Body of pancreas (tissue), 4 donors: ENCODE results near the gene MYLK. TPM values are rescaled to one million over a fixed set of nuclear protein-coding genes. Genes with fewer than 3 reads are reported as not detected.

ENCODE experiments used
- ATAC-seq: fragments of 150-250 bp; one replicate; pipeline ENCODE4 v1.9.1; 2016
- DNase-seq, 4 donors: peaks; one replicate each; pipeline ENCODE4 v3.0.0-alpha.2; 2019
- H3K27ac ChIP-seq, 4 donors: fragments of 200-600 bp; sonication (generic); 1 replicate in 3 of 4; 2 replicates in 1 of 4; pipeline versions ENCODE4 v1.5.1 to v1.6.1; 2016 to 2019; ENCODE audit warnings: mild to moderate bottlenecking in 1 of 4, mixed read lengths in 1 of 4, moderate library complexity in 1 of 4
- H3K27me3 ChIP-seq, 2 donors: fragments of 200-600 bp; sonication (generic); one replicate each; pipeline ENCODE4 v1.6.0; 2016; ENCODE audit warnings: mild to moderate bottlenecking in 1 of 2
- H3K36me3 ChIP-seq, 2 donors: fragments of 200-600 bp; sonication (generic); replicated peaks in 1 of 2; 2 replicates each; pipeline ENCODE4 v1.5.1; 2016; ENCODE audit warnings: low read depth in 2 of 2; ENCODE audit not compliant: insufficient read depth in 1 of 2
- H3K4me1 ChIP-seq: fragments of 200-600 bp; sonication (generic); one replicate; pipeline ENCODE4 v1.6.0; 2016
- H3K4me3 ChIP-seq, 2 donors: fragments of 200-600 bp; sonication (generic); 1 replicate in 1 of 2; 2 replicates in 1 of 2; pipeline ENCODE4 v1.5.1; 2016 to 2019
- H3K9me3 ChIP-seq, 3 donors: fragments of 200-600 bp; sonication (generic); 1 replicate in 2 of 3; 2 replicates in 1 of 3; pipeline ENCODE4 v1.5.1; 2016
- CTCF ChIP-seq, 7 experiments: fragments of 450-650 bp in 4 of 7; fragments of 200-600 bp in 3 of 7; sonication (generic) in 3 of 7; IDR thresholded peaks; one replicate each; pipeline ENCODE4 v1.5.1; 2016 to 2019; ENCODE audit warnings: antibody characterized with exemption in 7 of 7
- POLR2A ChIP-seq, 3 donors: fragments of 450-650 bp; IDR thresholded peaks; one replicate each; pipeline ENCODE4 v1.6.1; 2016; ENCODE audit warnings: antibody characterized with exemption in 3 of 3, mild to moderate bottlenecking in 2 of 3
- WGBS, 2 donors: methylation state at CpG; one replicate each; pipeline ENCODE4 v1.1.5; 2017; 5-methylcytosine and 5-hydroxymethylcytosine counted together
- intact Hi-C: fragments of 100-400 bp; cut with DNase I; formaldehyde crosslinking; loops from one replicate; pipeline ENCODE4 v1.15.1; 2023
- total RNA-seq, 2 donors: library from RNA; depleted of rRNA; stranded (reverse); fragments of >200 nt; gene quantifications; one replicate each; pipeline ENCODE4 v1.1.0, GENCODE V29; 2016

The MYLK gene
- total RNA-seq, 2 donors from 2014 or later, result 7.6 to 36.6 TPM

GRCh38 chr3:123692041-123692440 lies 192.1 kb downstream of the MYLK start:
- no peaks in the 10 kb centered on the region for H3K9me3 ChIP-seq
- DNase-seq, result no peak
- TF ChIP-seq POLR2A (IDR thresholded peaks at IDR 0.05), result no peak
- TF ChIP-seq CTCF (IDR thresholded peaks at IDR 0.05), result no peak
- ATAC-seq, result no peak
- 70 to 81% methylated on average over 9 of the region's 9 CpGs for WGBS, 2 donors
- H3K27me3 ChIP-seq, result no peaks in the 10 kb centered on the region
- intact Hi-C loops, result no loop called here
- H3K36me3 ChIP-seq, result no peaks in the 10 kb centered on the region
- H3K4me1 ChIP-seq, result peaks cover 11% of the 10 kb centered on the region
- no peak overlapping the region for H3K4me3 ChIP-seq
- H3K27ac ChIP-seq, result peak overlapping the region in 1 of 4 donors; percentile 24

GRCh38 chr3:123689831-123690230 lies 194.3 kb downstream of the MYLK start:
- WGBS, 2 donors, result 88 to 93% methylated on average over 3 of the region's 3 CpGs
- ATAC-seq (no peak), DNase-seq (no peak)
- no peaks in the 10 kb centered on the region for H3K27me3 ChIP-seq
- H3K4me1 ChIP-seq, result peaks cover 9% of the 10 kb centered on the region
- H3K27ac ChIP-seq, result no peak overlapping the region
- no peak for TF ChIP-seq CTCF (IDR thresholded peaks at IDR 0.05)
- TF ChIP-seq POLR2A (IDR thresholded peaks at IDR 0.05), result no peak
- no peaks in the 10 kb centered on the region for H3K9me3 ChIP-seq
- no peaks in the 10 kb centered on the region for H3K36me3 ChIP-seq
- H3K4me3 ChIP-seq, result no peak overlapping the region
- intact Hi-C loops, result no loop called here

- Histone ChIP-seq H3K27ac (no peak overlapping the region), H3K4me1 (peaks cover 5% of the 10 kb centered on the region), H3K9me3 (no peaks in the 10 kb centered on the region), H3K27me3 (no peaks in the 10 kb centered on the region), H3K36me3 (no peaks in the 10 kb centered on the region), H3K4me3 (no peak overlapping the region)
- ATAC-seq (no peak), DNase-seq (peak in 1 of 4 donors; percentile 33)
- WGBS, 2 donors, result 86 to 97% methylated on average over 4 of the region's 4 CpGs
- TF ChIP-seq CTCF (IDR thresholded peaks at IDR 0.05) (no peak), POLR2A (IDR thresholded peaks at IDR 0.05) (no peak)
- intact Hi-C loops, result no loop called here
Observed at GRCh38 chr3:123688241-123688747, 195.8 kb downstream of the MYLK start.

- H3K4me3 ChIP-seq, result no peak overlapping the region
- H3K36me3 ChIP-seq, result no peaks in the 10 kb centered on the region
- H3K9me3 ChIP-seq, result no peaks in the 10 kb centered on the region
- TF ChIP-seq POLR2A (IDR thresholded peaks at IDR 0.05) (no peak), CTCF (IDR thresholded peaks at IDR 0.05) (no peak)
- peak; percentile 48 for ATAC-seq
- no peak overlapping the region for H3K27ac ChIP-seq
- peak in 1 of 4 donors; percentile 23 for DNase-seq
- no peaks in the 10 kb centered on the region for H3K27me3 ChIP-seq
- peaks cover 5% of the 10 kb centered on the region for H3K4me1 ChIP-seq
- intact Hi-C loops, result no loop called here
Observed at GRCh38 chr3:123687286-123687685, 196.8 kb downstream of the MYLK start.

- H3K36me3 ChIP-seq, result no peaks in the 10 kb centered on the region
Observed at GRCh38 chr3:123686251-123686650, 197.9 kb downstream of the MYLK start.

More at GRCh38 chr3:123686251-123686650, 197.9 kb downstream of the MYLK start:
- WGBS, 2 donors, result 67 to 77% methylated on average over 4 of the region's 4 CpGs
- H3K9me3 ChIP-seq, result no peaks in the 10 kb centered on the region
- intact Hi-C loops, result no loop called here
- DNase-seq, result no peak
- no peak for ATAC-seq
- H3K4me3 ChIP-seq, result no peak overlapping the region
- no peak for TF ChIP-seq CTCF (IDR thresholded peaks at IDR 0.05)
- no peak for TF ChIP-seq POLR2A (IDR thresholded peaks at IDR 0.05)
- H3K4me1 ChIP-seq, result peaks cover 5% of the 10 kb centered on the region
- no peak overlapping the region for H3K27ac ChIP-seq
- no peaks in the 10 kb centered on the region for H3K27me3 ChIP-seq
